SK-N-SH (cell line): Measurements from ENCODE around the gene SGTB. TPM values are rescaled to one million over a fixed set of nuclear protein-coding genes. Genes with fewer than 3 reads are reported as not detected.

Experiments used
- CTCF ChIA-PET: fragments of 300-600, 350-600 bp; formaldehyde crosslinking; extraction: SDS; loops from one replicate; lab custom pipeline; 2021; lab: Yijun Ruan, JAX
- POLR2A ChIA-PET: fragments of 350-600 bp; sonication (Branson Sonifier 250); formaldehyde crosslinking; extraction: SDS; loops from one replicate; lab custom pipeline; 2020; ENCODE audit warnings: antibody characterized with exemption, inconsistent platforms; lab: Yijun Ruan, JAX
- DNase-seq: peaks from one replicate; pipeline ENCODE4 v3.0.0; 2012
- H2AFZ ChIP-seq: fragments of 200-600 bp; sonication (generic); 2 replicates; pipeline ENCODE4 v1.8.1; 2016; ENCODE audit warnings: antibody characterized with exemption, mild to moderate bottlenecking, low read depth
- H3F3A ChIP-seq: fragments of 200-600 bp; sonication (generic); replicated peaks from 2 replicates; pipeline ENCODE3; 2016; ENCODE audit warnings: antibody characterized with exemption, mild to moderate bottlenecking; ENCODE audit not compliant: insufficient read depth
- H3K27ac ChIP-seq, 2 experiments: fragments of 200-500 bp in 1 of 2; fragments of 200-600 bp in 1 of 2; sonication (Bioruptor generic) in 1 of 2; sonication (generic), shearing (Covaris generic) in 1 of 2; 2 replicates each; pipeline versions ENCODE4 v1.5.1 to v1.6.1; 2014 to 2016; ENCODE audit warnings: low read depth in 2 of 2, inconsistent platforms in 1 of 2, low read length in 1 of 2, mild to moderate bottlenecking in 1 of 2, mixed read lengths in 1 of 2
- H3K27me3 ChIP-seq: fragments of 200-600 bp; sonication (generic), shearing (Covaris generic); 2 replicates; pipeline ENCODE4 v1.6.1; 2016; ENCODE audit warnings: mixed run types; ENCODE audit not compliant: insufficient read depth
- H3K36me3 ChIP-seq, 2 experiments: fragments of 200-500 bp in 1 of 2; fragments of 200-600 bp in 1 of 2; sonication (Bioruptor generic) in 1 of 2; sonication (generic) in 1 of 2; replicated peaks in 1 of 2; 2 replicates each; pipeline versions ENCODE3 to v1.5.1; 2014 to 2016; ENCODE audit warnings: low read length in 1 of 2, mild to moderate bottlenecking in 1 of 2; ENCODE audit not compliant: insufficient read depth in 2 of 2, control insufficient read depth in 1 of 2
- H3K4me1 ChIP-seq, 2 experiments: fragments of 200-500 bp in 1 of 2; fragments of 200-600 bp in 1 of 2; sonication (Bioruptor generic) in 1 of 2; sonication (generic), shearing (Covaris generic) in 1 of 2; 2 replicates each; pipeline versions ENCODE4 v1.5.1 to v1.6.1; 2014 to 2016; ENCODE audit warnings: low read depth in 1 of 2, low read length in 1 of 2, mixed run types in 1 of 2; ENCODE audit not compliant: insufficient read depth in 2 of 2, control insufficient read depth in 1 of 2
- H3K4me2 ChIP-seq: fragments of 200-600 bp; sonication (generic), shearing (Covaris generic); 2 replicates; pipeline ENCODE4 v1.6.1; 2017; ENCODE audit warnings: mixed run types
- H3K4me3 ChIP-seq, 2 experiments: fragments of 200-500 bp in 1 of 2; fragments of 200-600 bp in 1 of 2; sonication (Bioruptor generic) in 1 of 2; sonication (generic), shearing (Covaris generic) in 1 of 2; 2 replicates each; pipeline versions ENCODE4 v1.5.1 to v1.8.1; 2014 to 2016; ENCODE audit warnings: low read depth in 2 of 2, inconsistent platforms in 1 of 2, low read length in 1 of 2, mild to moderate bottlenecking in 1 of 2, mixed read lengths in 1 of 2, moderate library complexity in 1 of 2
- H3K79me2 ChIP-seq: fragments of 200-600 bp; sonication (generic); 2 replicates; pipeline ENCODE4 v1.8.1; 2017; ENCODE audit warnings: mild to moderate bottlenecking; ENCODE audit not compliant: insufficient read depth
- H3K9ac ChIP-seq: fragments of 200-600 bp; sonication (generic); 2 replicates; pipeline ENCODE4 v1.6.1; 2017; ENCODE audit warnings: mixed run types
- H3K9me2 ChIP-seq: fragments of 200-600 bp; sonication (generic); 2 replicates; pipeline ENCODE4 v1.6.1; 2017; ENCODE audit warnings: mixed run types
- H3K9me3 ChIP-seq: fragments of 200-600 bp; sonication (generic); 2 replicates; pipeline ENCODE4 v1.6.1; 2017; ENCODE audit warnings: mixed run types, mild to moderate bottlenecking, moderate library complexity
- H4K20me1 ChIP-seq: fragments of 200-600 bp; sonication (generic); 2 replicates; pipeline ENCODE4 v1.6.1; 2017; ENCODE audit warnings: mild to moderate bottlenecking, mixed run types; ENCODE audit not compliant: insufficient read depth
- FOSL2 ChIP-seq: IDR thresholded peaks from 2 replicates; pipeline ENCODE4 v1.4.0; 2012; ENCODE audit warnings: low read depth, mild to moderate bottlenecking, moderate library complexity, borderline replicate concordance
- MEF2A ChIP-seq: IDR thresholded peaks from 2 replicates; pipeline ENCODE4 v1.4.0; 2012; ENCODE audit warnings: low read depth, borderline replicate concordance
- MXI1 ChIP-seq: IDR thresholded peaks from 2 replicates; pipeline ENCODE4 v1.6.1; 2012; ENCODE audit warnings: mild to moderate bottlenecking, low read depth, low read length, improper control_type of control experiment
- NFIC ChIP-seq: IDR thresholded peaks from 2 replicates; pipeline ENCODE4 v1.4.0; 2012; ENCODE audit warnings: borderline replicate concordance
- NRF1 ChIP-seq: IDR thresholded peaks from 2 replicates; pipeline ENCODE4 v1.6.1; 2012; ENCODE audit warnings: low read depth, mild to moderate bottlenecking, low read length
- PBX3 ChIP-seq: IDR thresholded peaks from 2 replicates; pipeline ENCODE4; 2012
- RAD21 ChIP-seq: IDR thresholded peaks from 2 replicates; pipeline ENCODE4 v1.6.1; 2012; ENCODE audit warnings: mild to moderate bottlenecking, low read length
- SMC3 ChIP-seq: IDR thresholded peaks from 2 replicates; pipeline ENCODE4 v1.6.1; 2012; ENCODE audit warnings: low read depth, low read length, improper control_type of control experiment
- TAF1 ChIP-seq: IDR thresholded peaks from 2 replicates; pipeline ENCODE4 v1.6.1; 2012; ENCODE audit warnings: low read depth, mild to moderate bottlenecking, low read length, moderate library complexity, borderline replicate concordance
- USF2 ChIP-seq: fragments of 150-350 bp; IDR thresholded peaks from 2 replicates; pipeline ENCODE4 v1.6.1; 2017; ENCODE audit warnings: antibody characterized with exemption, low read length, low read depth, borderline replicate concordance
- YY1 ChIP-seq: IDR thresholded peaks from 2 replicates; pipeline ENCODE4 v1.4.0; 2012; ENCODE audit warnings: low read depth, mild to moderate bottlenecking
- ZBTB33 ChIP-seq: IDR thresholded peaks from 2 replicates; pipeline ENCODE4 v1.4.0; 2012; ENCODE audit warnings: low read depth, borderline replicate concordance
- WGBS: methylation state at CpG from one replicate; pipeline ENCODE4 v1.1.6; 2017; ENCODE audit warnings: low lambda C conversion rate; 5-methylcytosine and 5-hydroxymethylcytosine counted together
- polyA plus RNA-seq, 3 experiments: library from polyadenylated mRNA; depleted of rRNA; stranded (reverse); fragments of >200 nt; gene quantifications; 2 replicates each; pipeline ENCODE4 v1.2.3, GENCODE V29; 2012
- TF ChIP-seq, protein P1 (sequence below): IDR thresholded peaks from 2 replicates; pipeline ENCODE4 v1.4.0; 2012; ENCODE audit warnings: low read depth, borderline replicate concordance

Gene SGTB
- polyA plus RNA-seq, 1 of the 3 experiments (the other 2 are of a cell fraction): 3.5 TPM

GRCh38 chr5:65728218-65728617, 6.3 kb upstream of the SGTB start (continued):
- TF ChIP-seq RAD21: no peak
- no peak for TF ChIP-seq NRF1
- no peak for TF ChIP-seq PBX3
- no peak for TF ChIP-seq TAF1
- TF ChIP-seq MEF2A: no peak
- no peak for TF ChIP-seq FOSL2
- no peak for TF ChIP-seq MXI1
- TF ChIP-seq ZBTB33: no peak
- TF ChIP-seq, protein P1, sequence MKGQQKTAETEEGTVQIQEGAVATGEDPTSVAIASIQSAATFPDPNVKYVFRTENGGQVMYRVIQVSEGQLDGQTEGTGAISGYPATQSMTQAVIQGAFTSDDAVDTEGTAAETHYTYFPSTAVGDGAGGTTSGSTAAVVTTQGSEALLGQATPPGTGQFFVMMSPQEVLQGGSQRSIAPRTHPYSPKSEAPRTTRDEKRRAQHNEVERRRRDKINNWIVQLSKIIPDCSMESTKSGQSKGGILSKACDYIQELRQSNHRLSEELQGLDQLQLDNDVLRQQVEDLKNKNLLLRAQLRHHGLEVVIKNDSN: no peak
- no peak for TF ChIP-seq NFIC
- TF ChIP-seq USF2: no peak

DNA sequence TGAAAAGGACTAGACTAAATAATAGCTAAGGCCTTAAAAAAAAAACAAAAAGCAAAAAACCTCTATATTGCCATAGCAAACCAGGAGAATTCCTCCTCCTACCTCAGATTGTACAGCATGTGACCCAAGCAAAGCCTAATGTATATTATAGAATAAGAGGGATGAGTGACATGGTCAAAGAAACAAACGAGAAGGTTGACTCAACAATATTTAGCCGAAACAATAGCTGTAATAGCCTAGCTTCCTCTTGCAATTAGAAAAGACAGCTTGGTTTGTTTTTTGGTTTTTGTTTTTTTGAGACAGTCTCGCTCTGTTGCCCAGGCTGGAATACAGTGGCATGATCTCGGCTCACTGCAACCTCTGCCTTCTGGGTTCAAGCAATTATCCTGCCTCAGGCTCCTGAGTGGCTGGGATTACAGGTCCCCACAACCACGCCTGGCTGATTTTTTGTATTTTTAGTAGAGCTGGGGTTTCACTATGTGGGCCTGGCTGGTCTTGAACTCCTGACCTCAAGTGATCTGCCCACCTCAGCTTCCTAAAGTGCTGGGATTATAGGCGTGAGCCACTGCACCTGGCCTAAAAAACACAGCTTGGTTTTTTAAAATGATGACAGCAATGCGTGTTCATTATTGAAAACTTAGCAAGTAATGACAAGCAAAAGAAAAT, 5.7 kb upstream of the SGTB start:
- H3F3A ChIP-seq: peaks cover 14% of the 10 kb centered on the region
- peaks cover 0 to 6% of the 10 kb centered on the region in 2 experiments for H3K36me3 ChIP-seq
- no peak for DNase-seq
- ChIA-PET POLR2A (no interaction called here), CTCF (interaction anchor here (0.6 to 1.9 kb wide), 4 partner anchors 16 to 210 kb away, joined by 3 to 4 read pairs (median 4); no protein-coding TSS in a partner anchor)
- TF ChIP-seq, protein P1: no peak
- TF ChIP-seq NFIC: no peak
- no peak for TF ChIP-seq YY1
- no peak for TF ChIP-seq SMC3
- TF ChIP-seq MXI1: no peak
- H3K9me2 ChIP-seq: no peaks in the 10 kb centered on the region
- no peaks in the 10 kb centered on the region for H3K9me3 ChIP-seq
- H3K9ac ChIP-seq: no peak overlapping the region
- H4K20me1 ChIP-seq: peaks cover 6% of the 10 kb centered on the region; the same call in 1 of the 2 replicates
- H3K79me2 ChIP-seq: peaks cover 89% of the 10 kb centered on the region
- H3K4me1 ChIP-seq: peaks cover 3 to 11% of the 10 kb centered on the region in 2 experiments; a peak in 3 of 4 replicates
- no peak overlapping the region for H3K4me2 ChIP-seq
- H3K27ac ChIP-seq: no peak overlapping the region
- no peak overlapping the region for H3K4me3 ChIP-seq
- H2AFZ ChIP-seq: no peak overlapping the region
- 95% methylated on average over 7 of the region's 7 CpGs for WGBS
- no peaks in the 10 kb centered on the region for H3K27me3 ChIP-seq
